GM21529 (cell line): ENCODE data around the gene TMEM260.
A peak's percentile ranks its signal among the peaks of the same experiment; 100 is the strongest.

ENCODE experiments used
- ATAC-seq: cut with Tn5 transposase; IDR thresholded peaks from one replicate; pipeline ENCODE4 v1.9.1; 2021; ENCODE audit not compliant: unreplicated experiment

The TMEM260 gene

DNA sequence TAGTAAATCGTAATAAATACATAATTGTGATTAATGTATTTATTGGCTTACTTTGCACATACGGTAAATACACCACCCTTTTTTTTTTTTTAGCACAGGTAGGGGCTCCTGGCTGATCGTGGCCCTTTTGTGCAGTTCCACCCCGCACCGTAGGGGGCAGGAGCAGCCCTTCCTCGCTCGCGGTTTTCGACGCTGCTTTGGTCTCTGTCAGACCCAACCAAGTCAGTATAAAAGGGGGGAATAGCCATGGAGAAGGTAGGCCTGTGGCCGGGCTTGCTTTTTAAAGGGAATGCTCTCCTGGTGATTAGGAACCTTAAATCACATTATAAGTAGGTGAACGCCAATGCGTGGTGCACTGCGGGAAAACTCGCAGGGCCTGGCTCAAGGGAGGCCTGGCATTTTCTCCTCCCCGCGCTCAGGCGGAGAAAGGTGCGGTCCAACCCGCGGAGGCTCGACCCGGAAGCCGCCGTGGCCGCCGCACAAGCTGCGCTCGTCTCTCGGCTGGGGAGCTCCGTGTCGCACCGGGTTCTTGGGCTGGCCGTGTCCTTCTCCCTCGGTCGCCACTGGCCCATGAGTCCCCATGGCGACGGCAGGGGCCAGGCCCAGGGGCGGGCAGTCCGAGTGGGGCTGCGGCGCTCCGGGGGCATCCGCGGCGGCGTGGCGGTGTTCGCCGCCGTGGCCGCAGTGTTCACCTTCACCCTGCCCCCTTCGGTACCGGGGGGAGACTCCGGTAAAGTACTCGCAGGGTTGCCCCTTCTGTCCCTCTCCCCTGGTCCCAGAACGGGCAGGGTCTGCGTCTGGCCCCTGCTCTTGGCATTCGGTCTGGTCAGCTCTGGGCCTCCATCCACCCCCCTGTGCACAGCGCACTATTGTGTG, at the start of gene TMEM260:
TMEM260 (plus strand) TSS at position 454 of the 876 bp plus-strand sequence; CDS start at position 571, 117 bp downstream.
- ATAC-seq, result peak; percentile 90

DNA sequence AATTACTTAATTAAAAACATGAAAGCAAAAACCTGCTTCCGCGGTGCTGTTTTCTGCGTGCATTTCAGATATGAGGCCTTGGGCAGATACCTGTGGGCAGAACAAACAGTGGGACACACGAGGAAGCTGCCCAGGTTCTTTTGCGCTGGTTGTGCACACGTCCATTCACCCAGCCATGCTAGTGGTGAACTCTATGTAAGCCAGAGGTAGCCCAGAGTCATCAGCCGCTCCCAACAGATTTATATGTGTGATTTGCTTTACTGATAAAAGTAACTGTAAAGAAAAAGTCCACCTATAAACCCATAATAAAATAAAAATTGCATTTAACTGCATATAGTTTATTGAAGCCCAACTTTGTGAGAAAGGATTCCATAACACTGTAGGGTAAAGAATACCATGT, 47.1 kb upstream of the TMEM260 start:
- no peak for ATAC-seq

DNA sequence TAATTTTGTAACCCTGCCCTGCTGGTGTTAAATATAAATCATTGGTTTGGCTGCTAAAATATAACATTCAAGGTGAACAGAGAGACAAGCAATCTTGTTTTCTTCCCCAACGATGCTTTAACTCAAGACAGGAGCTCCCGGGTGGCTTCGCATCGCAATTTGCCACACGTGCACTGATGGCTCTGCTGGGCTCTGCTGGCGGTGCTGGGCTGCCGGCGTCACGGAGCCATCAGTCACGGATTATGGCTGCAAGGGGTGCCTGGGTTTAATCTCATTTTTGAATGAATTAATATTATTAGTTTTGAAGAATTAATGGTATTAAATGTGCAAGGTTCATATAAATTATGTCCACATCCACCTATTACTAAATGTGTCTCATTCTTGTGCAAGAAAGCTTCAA, 44.9 kb upstream of the TMEM260 start:
- no peak for ATAC-seq

DNA sequence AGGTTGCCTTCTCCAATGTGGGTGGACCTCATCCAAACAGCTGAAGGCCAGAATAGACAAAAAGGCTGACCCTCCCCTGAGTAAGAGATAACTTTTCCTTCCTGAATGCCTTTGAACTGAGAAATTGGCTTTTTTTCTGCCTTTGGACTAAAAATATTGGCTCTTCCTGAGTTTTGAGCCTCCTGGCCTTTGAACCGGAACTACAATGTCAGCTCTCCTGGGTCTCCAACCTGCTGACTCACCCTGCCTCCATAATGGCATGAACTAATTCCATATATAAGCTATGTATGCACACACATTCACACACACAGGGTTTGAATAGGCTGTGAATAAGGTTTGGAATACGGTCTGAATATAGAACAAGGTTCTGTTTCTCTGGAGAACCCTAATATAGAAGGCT, 39.7 kb upstream of the TMEM260 start:
- no peak for ATAC-seq

DNA sequence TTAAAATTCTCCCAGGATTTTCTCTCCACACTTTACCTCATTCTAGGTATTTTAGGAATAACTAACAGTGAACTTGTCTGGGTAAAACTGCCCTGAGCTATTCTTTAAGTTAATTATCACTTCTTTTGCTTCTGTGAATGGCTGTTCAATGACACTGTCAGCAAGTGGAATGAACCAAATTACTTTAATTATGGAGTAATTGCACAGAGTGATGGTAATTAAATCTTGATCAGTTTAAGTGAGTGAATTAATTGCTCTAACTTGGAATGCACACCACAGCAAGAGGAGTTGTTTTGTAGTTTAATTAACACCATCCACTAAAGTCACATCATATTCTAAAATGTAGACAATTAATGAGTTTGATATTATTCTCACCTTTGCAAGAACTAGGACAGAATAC, 36.2 kb upstream of the TMEM260 start:
- ATAC-seq, result no peak

DNA sequence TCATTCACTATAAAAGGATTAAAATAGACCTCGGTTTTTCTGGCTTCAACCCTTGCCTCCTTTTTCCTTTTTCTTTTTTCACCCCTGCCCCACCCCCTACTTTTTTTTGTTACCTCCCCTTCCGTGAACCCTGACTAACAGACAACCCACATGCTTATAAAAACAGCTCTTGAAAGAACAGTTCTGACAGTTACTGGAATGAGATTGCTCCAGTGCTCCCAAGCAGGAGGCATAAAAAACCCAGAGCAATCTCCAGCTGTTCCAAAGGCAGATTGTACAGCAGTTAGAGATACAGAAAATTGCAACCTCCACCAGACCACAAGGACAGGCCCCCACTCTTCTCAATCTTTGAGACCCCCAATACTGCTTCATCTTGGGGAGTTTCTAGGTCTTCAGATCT, 29.9 kb upstream of the TMEM260 start:
- ATAC-seq, result no peak

DNA sequence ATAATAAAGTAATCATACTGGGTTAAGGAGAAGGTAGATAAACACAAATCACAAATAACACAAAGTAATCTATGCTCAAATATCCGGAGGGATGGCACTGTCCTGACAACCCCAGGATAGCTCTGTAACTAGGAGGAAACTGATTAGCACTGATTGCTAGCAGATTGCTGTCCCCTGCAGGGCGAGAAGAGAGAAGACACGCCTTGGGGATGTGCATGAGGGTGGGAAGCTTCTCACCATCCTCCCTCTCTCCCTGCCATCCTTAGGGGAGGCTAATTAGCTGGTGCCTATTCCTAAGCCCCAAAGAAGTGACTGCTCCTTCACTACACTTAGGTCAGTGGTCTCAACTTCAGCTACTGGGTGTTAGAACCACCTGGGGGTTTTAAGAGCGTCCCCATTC, 27.0 kb upstream of the TMEM260 start:
- ATAC-seq, result no peak

DNA sequence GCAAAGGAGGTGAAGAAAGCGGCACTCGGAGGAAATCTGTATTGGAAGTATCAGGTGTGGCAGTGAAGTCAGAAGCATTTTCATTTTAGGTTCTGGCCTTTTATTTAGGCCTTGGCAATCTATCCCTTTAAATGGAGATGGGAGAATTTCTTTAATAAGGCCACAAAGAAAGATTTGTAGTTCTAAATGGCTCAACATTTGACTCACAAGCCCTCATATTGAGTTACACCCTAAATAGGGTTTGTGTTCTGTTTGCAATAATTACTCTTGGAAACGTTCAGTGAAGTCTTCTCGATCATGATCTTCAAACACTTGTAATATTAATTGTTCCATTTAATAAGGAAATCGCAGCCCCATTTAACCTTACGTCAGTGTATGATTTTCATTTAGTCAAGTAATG, 25.3 kb upstream of the TMEM260 start:
- ATAC-seq, result no peak

DNA sequence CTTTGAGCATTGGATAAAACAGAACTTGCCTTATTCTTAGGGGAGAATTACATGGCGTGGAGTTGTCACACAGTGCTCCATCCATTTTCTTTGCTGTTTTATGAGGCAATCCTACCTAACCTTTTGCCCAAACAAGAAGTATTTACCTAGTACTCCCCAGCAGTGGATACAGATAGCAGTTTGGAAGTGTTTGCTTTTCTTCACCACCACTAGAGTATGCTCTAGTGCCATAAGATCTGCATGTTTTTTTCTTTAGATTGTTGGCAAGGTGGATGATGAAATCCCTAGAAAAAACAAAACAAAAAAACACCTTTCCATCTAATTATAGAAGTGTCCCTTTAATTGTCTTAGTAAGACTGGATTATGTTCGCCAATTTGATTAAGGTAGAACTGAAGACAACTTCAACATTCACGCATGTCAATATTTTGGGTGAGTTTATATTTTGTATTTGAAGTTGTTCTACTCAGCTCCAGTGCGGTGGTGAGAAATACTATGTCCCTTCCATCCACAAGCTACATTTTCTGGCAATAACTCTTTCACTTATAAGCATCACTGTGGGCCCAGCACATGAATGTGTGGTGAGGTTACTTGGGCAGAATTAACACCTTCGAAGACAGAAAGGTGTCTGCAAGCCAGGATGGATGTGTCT, 23.6 kb upstream of the TMEM260 start:
- ATAC-seq, result peak; percentile 63

DNA sequence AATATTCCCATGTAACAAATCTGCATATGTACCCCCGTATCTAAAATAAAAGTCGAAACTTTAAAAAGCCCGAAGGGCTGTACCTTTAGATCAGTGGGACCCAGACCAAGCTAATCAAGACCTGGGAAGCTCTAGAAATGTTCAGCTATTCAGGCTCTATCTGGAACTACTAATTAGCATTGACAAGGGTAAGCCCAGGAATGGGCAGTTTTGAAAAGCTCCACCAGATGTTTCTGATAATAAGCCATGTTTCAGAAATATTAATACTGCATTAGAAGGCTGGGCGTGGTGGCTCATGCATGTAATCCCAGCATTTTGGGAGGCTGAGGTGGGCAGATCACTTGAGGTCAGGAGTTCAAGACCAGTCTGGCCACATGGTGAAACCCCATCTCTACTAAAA, 20.4 kb upstream of the TMEM260 start:
- ATAC-seq, result no peak

DNA sequence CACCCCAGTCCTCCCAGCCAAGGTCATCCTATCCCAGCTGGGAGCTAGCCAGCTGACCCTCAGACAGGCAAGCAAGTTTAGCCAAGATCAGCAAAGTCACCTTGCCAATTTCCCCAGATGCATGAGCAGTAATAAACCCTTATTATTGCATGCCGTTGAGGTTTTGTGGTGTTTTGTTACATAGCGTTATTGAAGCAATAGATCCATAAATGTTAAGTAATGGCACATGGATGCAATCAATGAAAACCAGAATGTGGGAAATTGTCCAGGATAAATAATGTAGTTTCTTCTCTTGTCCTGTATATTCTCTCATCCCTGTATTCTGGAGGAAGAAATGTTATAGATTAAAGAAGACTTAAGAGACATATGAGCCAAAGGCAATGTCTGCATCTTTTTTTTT, 18.0 kb upstream of the TMEM260 start:
- ATAC-seq, result no peak

DNA sequence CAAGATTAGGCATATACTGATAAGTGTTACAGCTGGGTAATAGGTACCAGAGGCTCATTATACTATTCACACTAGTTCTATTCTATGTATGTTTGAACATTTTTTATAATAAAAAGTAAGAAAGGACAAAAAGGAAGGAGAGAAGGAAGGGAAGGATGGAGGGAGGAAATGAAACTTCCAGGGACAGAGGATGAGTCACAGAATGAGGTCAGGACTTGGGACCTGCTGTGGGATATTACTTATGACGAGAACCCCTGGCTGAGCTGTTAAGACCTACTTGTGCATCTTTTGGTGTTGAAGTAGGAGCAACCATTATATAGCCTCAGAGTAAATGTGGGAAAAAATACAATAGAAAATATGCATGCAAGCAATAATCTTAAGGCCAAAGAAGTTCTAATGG, 16.7 kb upstream of the TMEM260 start:
- ATAC-seq, result no peak

DNA sequence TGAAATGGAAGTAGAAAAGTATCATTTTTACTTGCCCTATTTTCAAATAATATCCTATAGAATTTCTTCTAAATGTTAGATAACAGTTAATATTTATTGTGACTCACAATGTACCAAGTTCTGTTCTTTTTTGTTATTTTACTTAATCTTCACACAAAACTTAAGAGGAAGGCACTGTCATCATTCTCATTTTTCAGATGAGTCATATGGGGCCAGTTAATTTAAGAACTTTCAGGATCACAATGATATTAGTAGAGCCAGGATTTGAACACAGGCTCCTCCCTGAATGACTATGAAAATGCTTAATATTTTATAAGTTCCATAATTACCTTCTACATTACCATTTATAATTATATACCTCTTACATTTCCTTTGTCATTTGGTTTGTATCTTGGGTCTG, 10.4 kb upstream of the TMEM260 start:
- ATAC-seq, result no peak

DNA sequence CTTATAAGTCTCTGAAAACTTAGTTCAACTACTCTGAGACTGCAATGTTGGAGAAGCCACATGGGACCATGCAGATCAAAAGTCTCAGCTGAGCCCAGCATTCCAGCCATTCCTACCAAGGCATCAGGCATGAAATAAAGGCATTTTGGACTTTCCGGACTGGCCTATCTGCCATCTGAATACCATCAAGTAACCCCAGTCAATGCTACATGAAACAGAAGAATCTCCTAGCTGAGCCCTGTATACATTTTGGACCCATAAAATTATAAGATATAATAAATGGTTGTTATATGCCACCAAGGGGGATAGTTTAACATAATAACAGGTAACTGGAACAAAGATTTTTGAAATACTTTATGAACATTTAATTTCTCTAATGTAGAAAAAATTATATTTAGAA, 9.3 kb upstream of the TMEM260 start:
- ATAC-seq, result no peak

DNA sequence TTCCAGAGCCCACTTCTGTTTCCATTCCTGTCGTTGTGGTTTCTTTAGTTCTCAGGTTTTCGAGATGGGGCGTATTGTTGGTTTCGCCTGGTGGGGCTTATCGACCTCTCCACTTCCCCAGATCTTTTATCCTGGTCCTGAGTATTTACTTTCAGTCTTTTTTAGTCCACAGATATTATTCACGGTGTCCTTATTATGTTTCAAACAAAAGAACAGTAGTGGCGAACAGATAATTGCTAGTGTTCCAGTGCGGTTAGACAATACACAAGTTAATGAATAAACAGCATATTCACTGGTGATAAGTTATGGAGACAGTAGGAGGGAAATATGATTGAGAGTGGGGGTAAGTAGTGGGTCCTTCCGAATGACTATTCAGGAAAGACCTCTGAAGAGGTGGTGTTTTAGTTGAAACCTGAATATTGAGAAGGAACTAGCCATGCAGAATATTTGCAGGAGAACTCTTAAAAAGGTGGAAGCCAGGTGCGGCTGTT, 668 bp downstream of the TMEM260 start:
- no peak for ATAC-seq

DNA sequence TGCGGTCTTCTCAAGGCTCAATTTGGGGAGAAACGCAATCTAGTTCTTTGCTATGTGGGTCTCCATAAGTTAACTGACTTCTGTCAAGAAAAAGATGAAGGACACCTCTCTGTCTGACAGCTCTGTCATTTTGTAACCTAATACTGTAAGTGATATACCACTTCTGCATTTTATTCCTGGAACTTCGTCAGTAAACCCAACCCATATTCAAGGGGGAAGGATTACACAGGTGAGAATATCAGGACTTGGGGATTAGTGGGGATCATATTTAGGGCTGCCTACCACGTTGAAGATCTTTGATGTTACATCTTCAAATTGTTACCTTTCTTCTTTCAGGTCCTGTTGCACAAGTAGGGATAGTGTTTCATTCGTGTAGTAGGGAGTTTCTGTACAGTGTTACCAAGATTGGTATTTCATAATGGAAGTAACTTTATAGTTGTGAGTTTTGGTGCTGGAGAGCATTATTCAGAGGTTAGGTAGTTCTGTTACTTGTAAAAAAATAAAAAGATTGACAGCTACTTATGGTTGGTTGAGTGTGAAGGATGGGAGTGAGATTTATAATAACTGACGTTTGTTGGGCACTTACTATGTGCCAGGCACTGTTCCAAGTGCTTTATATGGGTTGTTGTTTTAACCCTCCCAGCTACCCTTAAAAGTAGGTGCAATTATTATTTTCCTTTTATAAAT, 1.6 kb downstream of the TMEM260 start:
- no peak for ATAC-seq

DNA sequence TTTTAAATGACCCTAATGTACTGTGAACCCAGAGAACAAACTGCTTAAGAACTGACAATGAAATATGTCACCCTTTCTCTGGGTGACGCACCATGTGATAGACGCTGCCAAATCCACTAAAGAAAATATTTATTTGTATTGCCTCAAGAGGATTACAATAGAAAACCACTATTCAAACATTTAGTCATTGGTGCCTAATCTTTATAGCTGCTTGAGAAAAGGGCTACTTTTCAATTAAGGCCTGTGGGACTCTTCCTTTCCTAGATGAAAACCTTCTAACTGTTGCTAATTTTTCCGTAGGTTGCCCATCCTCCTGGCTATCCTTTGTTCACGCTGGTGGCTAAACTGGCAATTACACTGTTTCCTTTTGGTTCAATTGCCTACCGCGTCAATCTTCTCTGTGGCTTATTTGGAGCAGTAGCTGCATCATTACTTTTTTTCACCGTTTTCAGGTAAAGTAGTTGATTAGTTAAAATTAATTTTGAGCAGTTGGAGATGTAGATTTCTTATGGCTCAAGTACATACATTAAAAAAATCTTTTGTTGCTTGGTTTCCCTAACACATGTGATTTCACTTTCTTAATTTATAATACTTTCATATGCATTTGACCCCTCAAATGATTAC, 6.0 kb downstream of the TMEM260 start:
- ATAC-seq, result no peak

DNA sequence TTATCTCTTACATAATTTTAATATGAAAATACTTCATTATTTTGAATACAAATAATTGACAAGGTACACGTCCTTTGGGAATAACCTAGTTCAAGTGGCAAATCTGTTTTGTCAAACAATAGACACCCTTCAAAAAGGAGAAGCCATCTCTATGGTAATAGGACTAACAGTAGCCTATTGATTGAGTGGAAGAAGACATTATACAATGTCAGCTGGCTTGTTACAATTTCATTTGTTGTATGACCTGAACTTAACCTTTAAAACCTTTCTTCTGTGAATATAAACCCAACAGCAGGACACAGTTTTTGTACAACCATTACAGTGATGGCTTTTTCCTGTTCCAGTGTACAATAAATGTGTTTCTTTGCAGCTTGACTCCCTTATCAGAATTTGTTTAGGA, 8.1 kb downstream of the TMEM260 start:
- ATAC-seq, result no peak

DNA sequence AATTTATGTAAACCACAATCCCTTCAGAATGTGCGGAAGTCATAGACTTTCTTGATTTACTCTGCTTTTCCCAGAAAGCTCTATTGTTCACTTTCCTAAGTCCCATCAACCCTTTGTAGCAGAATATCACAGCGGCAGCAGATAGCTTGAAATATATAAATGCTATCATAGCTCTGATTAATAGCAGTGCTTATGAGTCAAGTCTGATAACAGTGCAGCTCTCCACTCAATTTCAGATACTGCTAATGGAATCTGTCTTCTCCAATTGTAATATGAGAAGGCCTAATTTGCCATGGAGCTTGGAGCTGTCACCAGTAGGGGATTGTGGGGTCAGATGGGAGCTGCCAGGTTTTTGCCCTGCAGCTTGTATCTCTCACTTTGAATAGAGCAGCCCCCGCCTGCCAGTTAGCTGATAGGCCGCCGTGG, 10.9 kb downstream of the TMEM260 start:
- ATAC-seq, result no peak

DNA sequence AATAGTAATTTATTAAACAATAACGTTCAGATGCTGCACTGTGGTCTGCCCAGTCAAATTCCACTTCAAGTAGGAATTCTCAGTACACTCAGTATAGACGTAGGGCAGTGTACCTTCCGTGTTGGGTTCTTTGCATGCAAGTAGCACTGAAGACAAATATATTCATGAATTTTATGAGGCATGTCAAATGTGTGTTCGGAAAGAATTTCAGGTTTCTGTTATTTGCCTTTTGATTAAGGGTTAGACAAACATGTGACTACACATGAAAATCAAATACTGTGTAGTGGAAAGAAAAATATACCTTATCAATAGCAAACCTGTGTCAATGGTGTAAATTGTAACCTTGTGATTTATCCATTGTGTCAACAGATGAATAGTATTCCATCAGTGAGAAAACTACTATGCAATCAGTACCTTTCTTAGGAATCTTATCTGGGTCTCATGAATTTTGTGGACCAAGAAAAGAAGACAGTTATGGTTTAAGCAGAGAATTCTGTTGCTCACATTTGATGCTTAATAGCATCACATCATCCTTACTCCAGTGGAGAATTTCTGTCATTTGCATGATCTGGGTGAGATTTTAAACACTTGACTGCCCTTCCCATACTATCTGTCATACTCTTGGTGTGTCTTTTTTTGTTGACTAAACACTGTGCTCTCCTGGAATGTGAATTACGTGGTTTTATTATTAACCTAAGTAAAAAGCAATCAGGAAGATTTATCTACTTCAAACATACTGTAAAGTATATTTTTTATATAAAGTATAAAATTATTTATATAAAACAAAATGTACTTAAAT, 13.3 kb downstream of the TMEM260 start:
- no peak for ATAC-seq

DNA sequence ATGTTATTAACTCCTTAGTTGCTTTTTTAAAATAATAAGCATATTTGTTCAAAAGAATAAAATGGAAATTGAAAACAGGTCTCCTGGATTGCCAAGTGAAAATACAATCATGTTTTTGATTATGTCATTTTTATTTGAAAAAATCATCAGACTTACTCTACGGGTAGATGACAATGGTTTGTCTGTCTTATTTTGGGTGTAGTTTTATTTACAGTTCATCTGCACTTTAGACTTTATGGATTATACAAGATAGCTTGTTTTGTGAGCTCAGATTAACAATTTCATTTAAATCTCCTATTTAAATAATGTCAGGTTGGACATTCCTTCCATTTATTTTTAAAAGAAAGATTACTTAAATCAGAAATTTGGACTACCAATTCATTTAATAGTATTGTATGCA, 14.8 kb downstream of the TMEM260 start:
- ATAC-seq, result no peak
